GM12874 (cell line): Measurements from ENCODE around the gene ARHGEF17.

Source experiments
- TF ChIP-seq, protein P1 (sequence below): IDR thresholded peaks from 2 replicates; pipeline ENCODE4 v1.5.1; 2011; ENCODE audit warnings: low read depth, mild to moderate bottlenecking, control low read depth, low read length, moderate library complexity; ENCODE audit not compliant: insufficient read depth

Gene ARHGEF17

DNA sequence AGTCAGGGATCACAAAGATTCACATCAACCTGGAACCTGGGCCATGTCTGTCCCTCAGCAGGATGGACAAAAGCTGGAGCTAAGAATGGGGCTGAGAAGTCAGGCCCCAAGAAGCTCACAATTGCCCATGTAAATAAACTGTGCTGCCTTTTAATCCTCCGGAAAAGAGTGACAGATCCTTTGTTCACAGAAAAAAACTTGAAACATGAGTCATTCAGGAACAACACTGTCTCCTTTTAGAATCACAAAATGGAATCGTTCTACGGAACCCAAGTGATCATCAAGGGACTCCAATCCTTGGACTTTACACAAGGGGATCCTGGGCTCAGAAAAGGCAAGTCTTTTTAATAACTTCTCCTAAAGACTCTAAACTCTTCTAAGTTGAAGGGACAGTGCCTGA, 104.2 kb downstream of the ARHGEF17 start:
- TF ChIP-seq, protein P1, sequence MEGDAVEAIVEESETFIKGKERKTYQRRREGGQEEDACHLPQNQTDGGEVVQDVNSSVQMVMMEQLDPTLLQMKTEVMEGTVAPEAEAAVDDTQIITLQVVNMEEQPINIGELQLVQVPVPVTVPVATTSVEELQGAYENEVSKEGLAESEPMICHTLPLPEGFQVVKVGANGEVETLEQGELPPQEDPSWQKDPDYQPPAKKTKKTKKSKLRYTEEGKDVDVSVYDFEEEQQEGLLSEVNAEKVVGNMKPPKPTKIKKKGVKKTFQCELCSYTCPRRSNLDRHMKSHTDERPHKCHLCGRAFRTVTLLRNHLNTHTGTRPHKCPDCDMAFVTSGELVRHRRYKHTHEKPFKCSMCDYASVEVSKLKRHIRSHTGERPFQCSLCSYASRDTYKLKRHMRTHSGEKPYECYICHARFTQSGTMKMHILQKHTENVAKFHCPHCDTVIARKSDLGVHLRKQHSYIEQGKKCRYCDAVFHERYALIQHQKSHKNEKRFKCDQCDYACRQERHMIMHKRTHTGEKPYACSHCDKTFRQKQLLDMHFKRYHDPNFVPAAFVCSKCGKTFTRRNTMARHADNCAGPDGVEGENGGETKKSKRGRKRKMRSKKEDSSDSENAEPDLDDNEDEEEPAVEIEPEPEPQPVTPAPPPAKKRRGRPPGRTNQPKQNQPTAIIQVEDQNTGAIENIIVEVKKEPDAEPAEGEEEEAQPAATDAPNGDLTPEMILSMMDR = no peak

- TF ChIP-seq, protein P1 = no peak
These were observed 105.2 kb downstream of the ARHGEF17 start for GRCh38 chr11:73413256-73413655.

DNA sequence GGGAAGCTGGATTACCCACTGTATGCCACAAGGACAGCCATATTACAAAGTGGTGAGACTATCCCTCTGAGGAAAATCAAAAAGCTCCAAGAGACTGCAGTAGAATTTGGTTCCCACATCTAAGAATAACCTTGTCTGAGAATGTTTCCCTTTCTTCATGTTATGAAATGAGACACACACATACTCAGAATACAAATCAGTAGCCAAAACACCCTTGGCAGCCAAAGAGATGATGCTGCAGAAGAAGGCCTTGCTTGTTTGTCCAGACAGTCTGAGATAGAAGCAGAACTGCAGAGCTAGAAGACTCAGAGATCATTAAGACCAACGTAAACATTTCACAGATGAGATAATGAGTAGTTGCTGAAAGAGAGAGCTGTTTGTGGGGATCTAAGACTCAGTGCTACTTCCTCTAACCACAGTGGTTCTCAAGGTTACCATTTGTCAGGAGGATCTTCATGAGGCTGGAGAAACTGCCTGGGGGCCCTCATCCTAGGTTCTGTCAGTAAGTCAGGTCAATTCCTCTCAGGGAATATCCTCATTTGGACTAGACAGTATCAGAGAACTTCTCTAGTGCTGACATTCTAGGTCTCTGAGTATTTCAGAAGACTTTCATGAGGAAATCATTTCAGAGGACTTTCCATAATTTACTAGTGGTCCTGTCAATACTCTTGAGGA, 107.0 kb downstream of the ARHGEF17 start:
- TF ChIP-seq, protein P1 = no peak

DNA sequence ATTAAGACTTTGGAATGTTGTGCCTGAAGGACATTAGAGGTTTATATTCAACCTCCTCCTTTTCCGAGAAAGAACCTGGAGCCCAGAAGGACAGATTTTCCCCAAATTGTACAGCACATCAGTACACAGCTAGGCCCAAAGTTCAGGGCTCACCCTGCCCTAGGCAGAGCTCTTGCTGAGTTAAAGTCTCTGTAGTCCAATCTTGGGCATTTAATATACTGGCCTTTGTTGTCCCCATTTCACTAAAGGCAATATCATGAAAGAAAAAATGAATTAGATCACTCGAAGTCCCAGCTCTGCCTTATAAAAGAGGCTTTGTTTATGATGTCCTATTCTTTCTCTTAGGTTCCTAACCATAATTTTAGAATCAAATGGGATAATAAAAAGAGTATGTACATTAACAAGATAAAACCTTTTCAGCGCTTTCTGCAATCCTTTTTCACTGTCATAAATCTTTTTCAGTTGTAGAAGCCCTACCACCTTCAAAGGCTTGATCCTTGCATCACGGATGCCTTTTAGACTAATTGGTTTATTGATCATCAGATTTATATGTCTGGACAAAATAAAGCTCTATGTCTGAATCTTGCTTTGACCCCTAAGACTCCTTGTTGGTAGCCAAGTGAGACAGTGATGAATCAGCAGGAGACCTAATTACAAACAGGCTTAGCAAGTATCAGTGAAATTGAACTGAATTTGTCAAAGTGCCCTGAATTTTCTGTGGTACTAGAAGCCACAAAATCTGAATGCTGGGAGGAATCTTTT, 108.0 kb downstream of the ARHGEF17 start:
- TF ChIP-seq, protein P1 = no peak

DNA sequence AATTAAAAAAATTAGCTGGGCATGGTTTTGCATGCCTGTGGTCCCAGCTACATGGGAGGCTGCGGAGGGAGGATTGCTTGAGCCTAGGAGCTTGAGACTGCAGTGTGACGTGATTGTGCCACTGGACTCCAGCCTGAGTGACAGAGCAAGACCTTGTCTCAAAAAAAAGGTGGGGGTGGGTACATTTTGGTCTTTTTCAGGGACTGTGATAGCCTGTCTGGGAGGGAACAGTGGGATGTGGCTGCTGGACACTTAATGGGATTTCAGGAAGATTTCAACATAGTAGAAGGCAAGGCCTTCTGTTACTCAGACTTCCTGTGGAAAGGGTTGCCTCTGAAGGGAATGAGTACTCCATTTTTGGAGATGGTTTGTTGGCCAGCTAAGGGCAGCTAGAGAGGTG, 108.7 kb downstream of the ARHGEF17 start:
- TF ChIP-seq, protein P1 = no peak
